NCI-H748 treated with DMSO at 0.1 percent for 48 hours (cell line): ENCODE measurements around the gene LTF.

Experiments
- DNase-seq: peaks from one replicate; lab custom pipeline; 2025; lab: John Stamatoyannopoulos, UW

Gene LTF

GRCh38 chr3:46490338-46491084 is 25.8 kb upstream of the LTF start:
- no peak for DNase-seq

GRCh38 chr3:46489875-46490274 is 25.2 kb upstream of the LTF start:
- DNase-seq: no peak

- DNase-seq: no peak
Observed at GRCh38 chr3:46489381-46489780, 24.7 kb upstream of the LTF start.

- peak; percentile 23 for DNase-seq
Observed at GRCh38 chr3:46488735-46489361, 24.1 kb upstream of the LTF start.

- DNase-seq: no peak
Observed at GRCh38 chr3:46485779-46486175, 21.1 kb upstream of the LTF start.

GRCh38 chr3:46484911-46485778 is 20.4 kb upstream of the LTF start:
- DNase-seq: no peak

- DNase-seq: no peak
Observed at GRCh38 chr3:46484388-46484787, 19.7 kb upstream of the LTF start.

- no peak for DNase-seq
Observed at GRCh38 chr3:46483825-46484224, 19.1 kb upstream of the LTF start.

- no peak for DNase-seq
Observed at GRCh38 chr3:46482632-46483350, 18.1 kb upstream of the LTF start.

GRCh38 chr3:46481636-46482035 is 16.9 kb upstream of the LTF start:
- DNase-seq: no peak

GRCh38 chr3:46480491-46481195 is 15.9 kb upstream of the LTF start:
- DNase-seq: no peak

- DNase-seq: no peak
Observed at GRCh38 chr3:46479696-46480095, 15.0 kb upstream of the LTF start.

- DNase-seq: no peak
Observed at GRCh38 chr3:46479021-46479420, 14.3 kb upstream of the LTF start.

- DNase-seq: no peak
Observed at GRCh38 chr3:46478341-46478740, 13.6 kb upstream of the LTF start.

GRCh38 chr3:46477756-46478155 is 13.1 kb upstream of the LTF start:
- DNase-seq: no peak

- DNase-seq: no peak
Observed at GRCh38 chr3:46477145-46477544, 12.4 kb upstream of the LTF start.

GRCh38 chr3:46472736-46473135 is 8.0 kb upstream of the LTF start:
- no peak for DNase-seq

- no peak for DNase-seq
Observed at GRCh38 chr3:46471371-46471914, 6.7 kb upstream of the LTF start.

- no peak for DNase-seq
Observed at GRCh38 chr3:46470831-46471230, 6.1 kb upstream of the LTF start.

- DNase-seq: no peak
Observed at GRCh38 chr3:46469680-46470357, 5.1 kb upstream of the LTF start.
